ENCODE measurements around the gene GRB2. TPM values are rescaled to one million over a fixed set of nuclear protein-coding genes. Genes with fewer than 3 reads are reported as not detected.

GRB2 gene
- total and polyA plus RNA-seq, 2 of the 8 experiments (the other 6 are each of a cell fraction or from before 2014, with no cell fraction given): 44.2 to 101 TPM

- Histone ChIP-seq H3K27ac (ENCODE audit: low read depth, low read length) (no peak overlapping the region), H3K23me2 (ENCODE audit: low read depth, low read length) (peaks cover 3% of the 10 kb centered on the region; the same call in 1 of the 2 replicates), H3K79me2 (ENCODE audit: control insufficient read depth in 1 of 2, insufficient read depth in 2 of 2, low read length in 2 of 2) (peaks cover 16 to 92% of the 10 kb centered on the region in 2 experiments; a peak in 3 of 4 replicates), H3K4ac (replicated peaks; ENCODE audit: insufficient read length, low read depth, low read length) (no peak overlapping the region), H3K4me2 (ENCODE audit: insufficient read depth in 1 of 2, low read depth in 2 of 2, low read length in 2 of 2) (no peak overlapping the region), H3K4me1 (replicated peaks in 1 of 4; ENCODE audit: control insufficient read depth in 3 of 4, insufficient read depth in 4 of 4, low read length in 3 of 4) (peaks cover 0 to 3% (median 0%) of the 10 kb centered on the region in 4 experiments; a peak in 2 of 7 replicates), H2AFZ (ENCODE audit: low read length) (no peak overlapping the region), H3K23ac (ENCODE audit: insufficient read length) (no peak overlapping the region), H3K9me3 (ENCODE audit: insufficient read depth in 2 of 2, low read depth in 1 of 2, low read length in 1 of 2) (no peaks in the 10 kb centered on the region), H4K91ac (replicated peaks; ENCODE audit: insufficient read length, low read length) (no peak overlapping the region), H2BK15ac (ENCODE audit: low read length) (no peak overlapping the region), H2BK12ac (ENCODE audit: low read depth, low read length) (no peak overlapping the region), H3K36me3 (ENCODE audit: control insufficient read depth in 2 of 4, insufficient read depth in 4 of 4, low read length in 3 of 4) (peaks cover 0 to 11% (median 0%) of the 10 kb centered on the region in 4 experiments; a peak in 2 of 8 replicates), H3K79me1 (ENCODE audit: low read depth, low read length) (peaks cover 4% of the 10 kb centered on the region), H3K56ac (replicated peaks; ENCODE audit: insufficient read length, low read depth, low read length) (no peak overlapping the region), H4K20me1 (replicated peaks in 1 of 2; ENCODE audit: control insufficient read depth in 1 of 2, insufficient read depth in 2 of 2, low read length in 2 of 2) (peaks cover 3 to 4% of the 10 kb centered on the region in 2 experiments), H3K14ac (ENCODE audit: insufficient read length) (no peak overlapping the region), H3K18ac (ENCODE audit: extremely low read depth, low read length) (no peak overlapping the region), H3K4me3 (ENCODE audit: extremely low read depth in 1 of 4, insufficient read depth in 2 of 4, low read depth in 3 of 4, low read length in 4 of 4) (no peak overlapping the region), H4K5ac (ENCODE audit: insufficient read length, low read depth, low read length) (no peak overlapping the region), H2BK20ac (ENCODE audit: low read length) (no peak overlapping the region), H2BK120ac (replicated peaks; ENCODE audit: low read depth, low read length) (no peak overlapping the region), H3K9ac (replicated peaks in 1 of 4; ENCODE audit: extremely low read depth in 1 of 4, low read depth in 3 of 4, low read length in 3 of 4) (no peak overlapping the region), H4K8ac (ENCODE audit: extremely low read depth, insufficient read depth, low read length) (no peak overlapping the region), H3K27me3 (replicated peaks in 1 of 4; ENCODE audit: control insufficient read depth in 3 of 4, extremely low read depth in 1 of 4, insufficient read depth in 3 of 4, low read length in 3 of 4) (no peaks in the 10 kb centered on the region), H2BK5ac (ENCODE audit: low read depth, low read length) (no peak overlapping the region), H2AK5ac (ENCODE audit: low read depth, low read length) (no peak overlapping the region)
- TF ChIP-seq RNF2 (IDR thresholded peaks at IDR 0.05; ENCODE audit: borderline replicate concordance, low read depth, low read length, missing control alignments, poor library complexity, severe bottlenecking): no peak
- DNase-seq (ENCODE audit: low read depth in 1 of 2, low spot score in 2 of 2) (peak in 1 of 2 experiments; percentile 17), FAIRE-seq (no peak)
- CTCF ChIA-PET (ENCODE audit: partially characterized antibody): no interaction called here
- POLR2A ChIA-PET (ENCODE audit: partially characterized antibody): no interaction called here
- 82% methylated on average over 3 of the region's 3 CpGs; no CpG with 5 or more reads in 1 of the 2 experiments for WGBS, 2 experiments (ENCODE audit: extremely low coverage in 1 of 2, insufficient coverage in 1 of 2, insufficient read length in 1 of 2, insufficient replicate concordance in 2 of 2, low coverage in 1 of 2, low lambda C conversion rate in 2 of 2, missing lambda C conversion rate in 1 of 2)
These were observed 16.9 kb downstream of the GRB2 start for GRCh38 chr17:75388476-75389030.

All from H1 (cell line).